Stimulated activated CD4-positive, alpha-beta T cell treated with anti-CD3 and anti-CD28 coated beads, Interleukin-15, amount 100 ng/mL, for 1 hour (primary cell): ENCODE measurements around the gene CLK1.
"Not testable (repeated sequence)": the region's sequence is repeated elsewhere in the genome, so short reads cannot be mapped to it uniquely, and the experiment has no call there.

Experiments used
- DNase-seq, 2 donors: peaks; one replicate each; pipeline ENCODE4 v3.0.0-alpha.2; 2020; ENCODE audit warnings: low read depth in 1 of 2, low spot score in 1 of 2

CLK1 gene

GRCh38 chr2:200851398-200852248 lies 12.8 kb downstream of the CLK1 start:
- no peak for DNase-seq

GRCh38 chr2:200850512-200851256 lies 13.8 kb downstream of the CLK1 start:
- no peak for DNase-seq

- no peak for DNase-seq
Measured at GRCh38 chr2:200847939-200848338, 16.5 kb downstream of the CLK1 start.

GRCh38 chr2:200847269-200847668 lies 17.2 kb downstream of the CLK1 start:
- no peak for DNase-seq

GRCh38 chr2:200845669-200846325 lies 18.7 kb downstream of the CLK1 start:
- DNase-seq = no peak

GRCh38 chr2:200845194-200845593 lies 19.3 kb downstream of the CLK1 start:
- no peak for DNase-seq

- DNase-seq = no peak
Measured at GRCh38 chr2:200843993-200844948, 20.2 kb downstream of the CLK1 start.

- DNase-seq = no peak
Measured at GRCh38 chr2:200839513-200839912, 24.9 kb downstream of the CLK1 start.

GRCh38 chr2:200834701-200835100 lies 29.8 kb downstream of the CLK1 start:
- no peak for DNase-seq

- no peak for DNase-seq
Measured at GRCh38 chr2:200829258-200829655, 35.2 kb downstream of the CLK1 start.

GRCh38 chr2:200828572-200829257 lies 35.7 kb downstream of the CLK1 start:
- DNase-seq = no peak

GRCh38 chr2:200828104-200828503 lies 36.4 kb downstream of the CLK1 start:
- no peak for DNase-seq

GRCh38 chr2:200821686-200822245 lies 42.7 kb downstream of the CLK1 start:
- DNase-seq = no peak

GRCh38 chr2:200820573-200821234 lies 43.8 kb downstream of the CLK1 start:
- no peak for DNase-seq

- not testable (repeated sequence) for DNase-seq
Measured at GRCh38 chr2:200818732-200819131, 45.7 kb downstream of the CLK1 start.

- no peak for DNase-seq
Measured at GRCh38 chr2:200814917-200815316, 49.5 kb downstream of the CLK1 start.

GRCh38 chr2:200814276-200814815 lies 50.1 kb downstream of the CLK1 start:
- no peak for DNase-seq

GRCh38 chr2:200812122-200813022 lies 52.1 kb downstream of the CLK1 start:
- DNase-seq = peak; percentile 31 to 47
